Nephron progenitor cell (in vitro differentiated cells): ENCODE data around the gene USP13.

Experiments
- DNase-seq: peaks from one replicate; pipeline ENCODE4 v3.0.0; 2021
- H3K27ac Mint-ChIP-seq: 2 replicates; pipeline ENCODE4 v1.8.0; 2021; ENCODE audit warnings: mild to moderate bottlenecking, moderate library complexity, mixed read lengths
- H3K27me3 Mint-ChIP-seq: 2 replicates; pipeline ENCODE4 v1.8.0; 2021; ENCODE audit warnings: mild to moderate bottlenecking, low read depth, mixed read lengths; ENCODE audit not compliant: poor library complexity
- H3K36me3 Mint-ChIP-seq: 2 replicates; pipeline ENCODE4 v1.8.0; 2021; ENCODE audit warnings: low read depth, mixed read lengths
- H3K4me1 Mint-ChIP-seq: 2 replicates; pipeline ENCODE4 v1.8.0; 2021; ENCODE audit warnings: mixed read lengths
- H3K4me3 Mint-ChIP-seq: 2 replicates; pipeline ENCODE4 v1.8.0; 2021; ENCODE audit warnings: mild to moderate bottlenecking, moderate library complexity, mixed read lengths
- H3K9me3 Mint-ChIP-seq: 2 replicates; pipeline ENCODE4 v1.8.0; 2021; ENCODE audit warnings: mild to moderate bottlenecking, moderate library complexity, mixed read lengths
- CTCF ChIP-seq: fragments of 200-600 bp; sonication (generic); IDR thresholded peaks from 2 replicates; pipeline ENCODE4 v1.5.0; 2021; ENCODE audit warnings: antibody characterized with exemption

USP13 gene

GRCh38 chr3:179703816-179704215 lies 51.0 kb downstream of the USP13 start:
- H3K27me3 Mint-ChIP-seq: peaks cover 2% of the 10 kb centered on the region

GRCh38 chr3:179706233-179706632 lies 53.4 kb downstream of the USP13 start:
- Mint-ChIP-seq H3K27me3 (peaks cover 2% of the 10 kb centered on the region), H3K27ac (no peak overlapping the region), H3K4me1 (no peaks in the 10 kb centered on the region), H3K4me3 (no peak overlapping the region), H3K36me3 (peaks cover 49% of the 10 kb centered on the region), H3K9me3 (no peaks in the 10 kb centered on the region)
- no peak for DNase-seq
- TF ChIP-seq CTCF: no peak

More at GRCh38 chr3:179703816-179704215, 51.0 kb downstream of the USP13 start:
- Mint-ChIP-seq H3K36me3 (peaks cover 53% of the 10 kb centered on the region), H3K27ac (no peak overlapping the region), H3K4me1 (no peaks in the 10 kb centered on the region), H3K4me3 (no peak overlapping the region), H3K9me3 (no peaks in the 10 kb centered on the region)
- TF ChIP-seq CTCF: no peak
- DNase-seq: no peak

GRCh38 chr3:179710079-179710478 lies 57.2 kb downstream of the USP13 start:
- H3K27ac Mint-ChIP-seq: no peak overlapping the region
- peaks cover 13% of the 10 kb centered on the region for H3K4me1 Mint-ChIP-seq
- no peak for DNase-seq
- no peak overlapping the region for H3K4me3 Mint-ChIP-seq
- no peak for TF ChIP-seq CTCF
- H3K36me3 Mint-ChIP-seq: peaks cover 36% of the 10 kb centered on the region
- no peaks in the 10 kb centered on the region for H3K9me3 Mint-ChIP-seq
- peaks cover 5% of the 10 kb centered on the region for H3K27me3 Mint-ChIP-seq

- no peak for DNase-seq
- Mint-ChIP-seq H3K4me3 (no peak overlapping the region), H3K9me3 (no peaks in the 10 kb centered on the region), H3K27ac (peak overlapping the region; percentile 94), H3K4me1 (peaks cover 13% of the 10 kb centered on the region), H3K27me3 (peaks cover 3% of the 10 kb centered on the region), H3K36me3 (peaks cover 30% of the 10 kb centered on the region)
- TF ChIP-seq CTCF: no peak
Measured at GRCh38 chr3:179713643-179714090, 60.8 kb downstream of the USP13 start.

- Mint-ChIP-seq H3K27me3 (peaks cover 3% of the 10 kb centered on the region), H3K27ac (peak overlapping the region; percentile 42), H3K36me3 (peaks cover 33% of the 10 kb centered on the region), H3K9me3 (no peaks in the 10 kb centered on the region), H3K4me3 (no peak overlapping the region), H3K4me1 (peaks cover 16% of the 10 kb centered on the region)
- no peak for TF ChIP-seq CTCF
- no peak for DNase-seq
Measured at GRCh38 chr3:179715582-179715981, 62.7 kb downstream of the USP13 start.

GRCh38 chr3:179716226-179716625 lies 63.4 kb downstream of the USP13 start:
- DNase-seq: no peak
- no peaks in the 10 kb centered on the region for H3K9me3 Mint-ChIP-seq
- H3K4me1 Mint-ChIP-seq: peaks cover 16% of the 10 kb centered on the region
- peak overlapping the region; percentile 19 for H3K27ac Mint-ChIP-seq
- TF ChIP-seq CTCF: no peak
- H3K36me3 Mint-ChIP-seq: peaks cover 37% of the 10 kb centered on the region
- H3K27me3 Mint-ChIP-seq: peaks cover 3% of the 10 kb centered on the region
- no peak overlapping the region for H3K4me3 Mint-ChIP-seq
